ENCODE measurements around the gene PAN2.
"Not testable (repeated sequence)": the region's sequence is repeated elsewhere in the genome, so short reads cannot be mapped to it uniquely, and the experiment has no call there.

The PAN2 gene

GRCh38 chr12:56347255-56347654 lies 13.5 kb upstream of the PAN2 start:
- not testable (repeated sequence) for DNase-seq (ENCODE audit: low read depth in 2 of 2)

GRCh38 chr12:56346675-56347074 lies 12.9 kb upstream of the PAN2 start:
- no peak for DNase-seq (ENCODE audit: low read depth in 2 of 2)

- not testable (repeated sequence) for DNase-seq (ENCODE audit: low read depth in 2 of 2)
These were observed 8.5 kb upstream of the PAN2 start for GRCh38 chr12:56342290-56342689.

GRCh38 chr12:56341616-56342015 lies 7.8 kb upstream of the PAN2 start:
- no peak for DNase-seq (ENCODE audit: low read depth in 2 of 2)

GRCh38 chr12:56339158-56339422 lies 5.3 kb upstream of the PAN2 start:
- DNase-seq (ENCODE audit: low read depth in 2 of 2), result no peak

GRCh38 chr12:56338308-56339157 lies 4.7 kb upstream of the PAN2 start, which contains the start of gene IL23A:
Gene IL23A, plus strand, starts transcription at chr12:56338884. Its CDS starts 161 bp downstream, at chr12:56339045.
- peak; percentile 63 to 81 for DNase-seq (ENCODE audit: low read depth in 2 of 2)

- DNase-seq (ENCODE audit: low read depth in 2 of 2), result no peak
These were observed 4.0 kb upstream of the PAN2 start for GRCh38 chr12:56337753-56338251.

- no peak for DNase-seq (ENCODE audit: low read depth in 2 of 2)
These were observed 2.8 kb upstream of the PAN2 start for GRCh38 chr12:56336361-56337167.

- DNase-seq (ENCODE audit: low read depth in 2 of 2), result not testable (repeated sequence)
These were observed 1.7 kb upstream of the PAN2 start for GRCh38 chr12:56335527-56335926.

- no peak for DNase-seq (ENCODE audit: low read depth in 2 of 2)
These were observed 642 bp upstream of the PAN2 start for GRCh38 chr12:56334490-56334793.

- DNase-seq (ENCODE audit: low read depth in 2 of 2), result no peak
These were observed 562 bp downstream of the PAN2 start for GRCh38 chr12:56333197-56333678.

- no peak for DNase-seq (ENCODE audit: low read depth in 2 of 2)
These were observed 1.1 kb downstream of the PAN2 start for GRCh38 chr12:56332512-56333196.

- DNase-seq (ENCODE audit: low read depth in 2 of 2), result no peak
These were observed 2.8 kb downstream of the PAN2 start for GRCh38 chr12:56330936-56331490.

- DNase-seq (ENCODE audit: low read depth in 2 of 2), result no peak
These were observed 7.3 kb downstream of the PAN2 start for GRCh38 chr12:56326533-56326932.

GRCh38 chr12:56326126-56326525 lies 7.7 kb downstream of the PAN2 start:
- no peak for DNase-seq (ENCODE audit: low read depth in 2 of 2)

- no peak for DNase-seq (ENCODE audit: low read depth in 2 of 2)
These were observed 9.6 kb downstream of the PAN2 start for GRCh38 chr12:56324206-56324605.

- not testable (repeated sequence) for DNase-seq (ENCODE audit: low read depth in 2 of 2)
These were observed 12.2 kb downstream of the PAN2 start for GRCh38 chr12:56321610-56322009.

- DNase-seq (ENCODE audit: low read depth in 2 of 2), result no peak
These were observed 12.8 kb downstream of the PAN2 start for GRCh38 chr12:56321027-56321426.

GRCh38 chr12:56317675-56318074 lies 16.1 kb downstream of the PAN2 start:
- DNase-seq (ENCODE audit: low read depth in 2 of 2), result no peak

GRCh38 chr12:56315622-56316473 lies 18.0 kb downstream of the PAN2 start, which contains the start of gene CNPY2:
Gene CNPY2, minus strand, starts transcription at chr12:56315988. Its CDS starts 771 bp downstream, at chr12:56315217.
- DNase-seq (ENCODE audit: low read depth in 2 of 2), result peak; percentile 80 to 84

- DNase-seq (ENCODE audit: low read depth in 2 of 2), result no peak
These were observed 18.6 kb downstream of the PAN2 start for GRCh38 chr12:56315249-56315621.

Measured in stimulated activated CD4-positive, alpha-beta T cell treated with anti-CD3 and anti-CD28 coated beads, Interleukin-1b, Interleukin-23, amount 100 ng/mL, for 4 hours (primary cell).